Posterior vena cava (tissue), 2 donors: ENCODE results near the gene ASIC3. TPM values are rescaled to one million over a fixed set of nuclear protein-coding genes. Genes with fewer than 3 reads are reported as not detected.

Source experiments
- DNase-seq: peaks from one replicate; pipeline ENCODE4 v3.0.0-alpha.2; 2020; ENCODE audit warnings: low spot score
- intact Hi-C, 2 donors: fragments of 100-400 bp; cut with DNase I; formaldehyde crosslinking; loops; one replicate each; pipeline versions ENCODE4 v1.14.1 to v1.14.2; 2022 to 2023
- total RNA-seq, 2 donors: library from RNA; stranded (reverse); fragmentation: NEBNext Ultra II Directional; extraction: Animal tissue kit (Norgen Biotek cat#: 25700); gene quantifications; one replicate each; pipeline ENCODE4 v1.2.1, GENCODE V29; 2021
- donor health status: DM: yes; HTN: yes; CAD: no.
- donor health status: DM: yes; HTN: yes; CAD: no.

Gene ASIC3
- total RNA-seq, 2 donors from 2014 or later: 1.4 to 1.5 TPM

GRCh38 chr7:151078233-151079040, 30.1 kb downstream of the ASIC3 start:
- intact Hi-C loops: no loop called here
- DNase-seq: no peak

- no peak for DNase-seq
- intact Hi-C loops: no loop called here
Observed at GRCh38 chr7:151079199-151079910, 31.0 kb downstream of the ASIC3 start.

- DNase-seq: no peak
- intact Hi-C loops: no loop called here
Observed at GRCh38 chr7:151080067-151080521, 31.8 kb downstream of the ASIC3 start.

- intact Hi-C loops: no loop called here
- DNase-seq: peak; percentile 97
Observed at GRCh38 chr7:151080522-151081169, 32.3 kb downstream of the ASIC3 start, which contains the start of gene FASTK. Gene FASTK, minus strand, starts transcription at chr7:151080809. Its CDS starts 43 bp downstream, at chr7:151080766.

GRCh38 chr7:151081170-151082101, 33.1 kb downstream of the ASIC3 start:
- intact Hi-C loops: no loop called here
- DNase-seq: no peak

GRCh38 chr7:151082141-151083070, 34.1 kb downstream of the ASIC3 start:
- DNase-seq: no peak
- intact Hi-C loops: no loop called here

GRCh38 chr7:151083071-151083823, 34.9 kb downstream of the ASIC3 start, which contains the start of gene TMUB1:
Gene TMUB1, minus strand, starts transcription at chr7:151083493. Its CDS starts 930 bp downstream, at chr7:151082563.
- DNase-seq: peak; percentile 94
- intact Hi-C loops: no loop called here

GRCh38 chr7:151083824-151084160, 35.5 kb downstream of the ASIC3 start:
- DNase-seq: no peak
- intact Hi-C loops: no loop called here

- no peak for DNase-seq
- intact Hi-C loops: no loop called here
Observed at GRCh38 chr7:151085329-151085690, 37.0 kb downstream of the ASIC3 start.

- intact Hi-C loops: no loop called here
Observed at GRCh38 chr7:151085691-151086620, 37.6 kb downstream of the ASIC3 start, which contains the start of gene AGAP3. Gene AGAP3, plus strand, starts transcription at chr7:151086475. Its CDS starts 267 bp downstream, at chr7:151086742.

GRCh38 chr7:151086802-151087244, 38.5 kb downstream of the ASIC3 start:
- DNase-seq: no peak
- intact Hi-C loops: no loop called here

More at GRCh38 chr7:151085691-151086620, 37.6 kb downstream of the ASIC3 start, which contains the start of gene AGAP3:
- DNase-seq: peak; percentile 95

- intact Hi-C loops: no loop called here
- DNase-seq: no peak
Observed at GRCh38 chr7:151087245-151088018, 39.1 kb downstream of the ASIC3 start.

GRCh38 chr7:151088019-151088855, 39.9 kb downstream of the ASIC3 start:
- intact Hi-C loops: no loop called here
- DNase-seq: no peak
